ENCODE results near the gene FHL2.

DNA sequence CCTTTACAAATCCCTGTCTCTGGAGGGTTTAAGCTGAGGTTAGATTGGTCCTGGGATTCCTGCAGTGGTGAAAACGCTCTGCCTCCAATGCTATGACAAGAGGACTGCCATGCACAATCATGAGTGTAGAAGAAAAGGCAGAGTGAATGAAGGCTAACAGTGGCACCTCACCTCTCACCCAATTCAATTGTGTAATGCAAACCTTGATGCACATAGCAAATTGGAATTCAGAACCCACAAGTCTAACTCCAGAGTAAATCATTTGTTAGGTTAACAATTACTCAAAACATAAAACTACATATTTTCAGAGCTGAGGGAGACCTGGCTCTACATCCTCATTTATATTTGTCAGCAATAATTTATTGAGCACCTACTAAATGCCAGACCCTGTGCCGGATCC lies 71.2 kb downstream of the FHL2 start:
- no peak for TF ChIP-seq POLR2A (IDR thresholded peaks at IDR 0.05)
- TF ChIP-seq CTCF (IDR thresholded peaks at IDR 0.05): no peak
- no peak for TF ChIP-seq POLR2AphosphoS5 (IDR thresholded peaks at IDR 0.05)
- no peak for TF ChIP-seq EP300 (IDR thresholded peaks at IDR 0.05)

Measured in gastroesophageal sphincter (tissue), 3 donors.